Lung (tissue), 12 donors: ENCODE data around the gene KCNQ2. TPM values are rescaled to one million over a fixed set of nuclear protein-coding genes. Genes with fewer than 3 reads are reported as not detected.

Source experiments
- ATAC-seq: fragments of 200-7000 bp; cut with Tn5 transposase; one replicate; pipeline ENCODE4 v1.9.1; 2020; ENCODE audit warnings: moderate number of reproducible peaks; ENCODE audit not compliant: insufficient read depth, low FRiP score
- DNase-seq, 3 donors: peaks; one replicate each; pipeline ENCODE4 v3.0.0-alpha.2; 2013 to 2017
- H3K27ac ChIP-seq, 2 donors: one replicate each; pipeline ENCODE4 v1.5.1; 2013; ENCODE audit warnings: mild to moderate bottlenecking in 2 of 2, moderate library complexity in 2 of 2, control low read depth in 1 of 2, inconsistent platforms in 1 of 2, low read depth in 1 of 2, low read length in 1 of 2
- H3K27me3 ChIP-seq, 3 donors: one replicate each; pipeline ENCODE4 v1.5.1; 2013; ENCODE audit warnings: low read length in 2 of 3; ENCODE audit not compliant: control insufficient read depth in 3 of 3, insufficient read depth in 3 of 3
- H3K36me3 ChIP-seq, 4 donors: one replicate each; pipeline ENCODE4 v1.5.1; 2013; ENCODE audit warnings: low read length in 4 of 4, mild to moderate bottlenecking in 1 of 4, moderate library complexity in 1 of 4; ENCODE audit not compliant: control insufficient read depth in 4 of 4, insufficient read depth in 4 of 4
- H3K4me1 ChIP-seq, 5 donors: one replicate each; pipeline ENCODE4 v1.5.1; 2013; ENCODE audit warnings: low read length in 5 of 5, mild to moderate bottlenecking in 2 of 5, moderate library complexity in 1 of 5; ENCODE audit not compliant: control insufficient read depth in 5 of 5, insufficient read depth in 5 of 5
- H3K4me3 ChIP-seq: one replicate; pipeline ENCODE4 v1.5.1; 2013; ENCODE audit warnings: mild to moderate bottlenecking, control low read depth, moderate library complexity
- H3K9ac ChIP-seq, 2 donors: one replicate each; pipeline ENCODE4 v1.5.1; 2013; ENCODE audit warnings: low read length in 2 of 2, control low read depth in 1 of 2; ENCODE audit not compliant: insufficient read depth in 1 of 2
- H3K9me3 ChIP-seq, 4 donors: one replicate each; pipeline ENCODE4 v1.5.1; 2013; ENCODE audit warnings: low read length in 3 of 4, mild to moderate bottlenecking in 1 of 4, moderate library complexity in 1 of 4; ENCODE audit not compliant: control insufficient read depth in 4 of 4, insufficient read depth in 3 of 4
- CTCF ChIP-seq: IDR thresholded peaks from 2 replicates; pipeline ENCODE4 v1.5.1; 2012; ENCODE audit warnings: mild to moderate bottlenecking; ENCODE audit errors: control extremely low read depth, extremely low read depth
- WGBS, 2 donors: extraction: QIAGEN DNeasy Blood & Tissue Kit; methylation state at CpG; one replicate each; pipeline ENCODE4 v1.1.7; 2013; 5-methylcytosine and 5-hydroxymethylcytosine counted together
- polyA plus RNA-seq, 2 donors: library from polyadenylated mRNA; stranded (reverse); fragments of 200-250 nt; gene quantifications; one replicate each; pipeline ENCODE4 v1.2.1, GENCODE V29; 2013
- total RNA-seq, 2 donors: library from RNA; depleted of rRNA in 1 of 2; stranded (reverse); fragments of >200 nt in 1 of 2; gene quantifications; one replicate each; pipeline ENCODE4 v1.2.1, GENCODE V29; 2014 to 2021
- donor health status: control.
- donor health status: control.
- donor health status: Bipolar disorder and iron deficiency.
- donor health status: healthy.
- donor health status: DM: yes; HTN: yes; CAD: no.

Gene KCNQ2
- total and polyA plus RNA-seq, 4 donors = 0.18 to 6.8 (median 0.28) TPM; not detected in 1

GRCh38 chr20:63394069-63394919 lies 78.2 kb downstream of the KCNQ2 start:
- no peak for TF ChIP-seq CTCF
- H3K9ac ChIP-seq = no peak overlapping the region
- peak; percentile 73 to 84 (median 76) for DNase-seq
- H3K4me1 ChIP-seq = peaks cover 0 to 15% (median 0%) of the 10 kb centered on the region in 5 donors
- peaks cover 0 to 10% (median 0%) of the 10 kb centered on the region in 3 donors for H3K27me3 ChIP-seq
- no peaks in the 10 kb centered on the region for H3K36me3 ChIP-seq
- no peak for ATAC-seq
- peaks cover 0 to 12% (median 0%) of the 10 kb centered on the region in 4 donors for H3K9me3 ChIP-seq
- 24 to 25% methylated on average over 32 of the region's 32 CpGs for WGBS, 2 donors
- H3K4me3 ChIP-seq = no peak overlapping the region
- H3K27ac ChIP-seq = no peak overlapping the region

- Histone ChIP-seq H3K4me1 (peaks cover 0 to 15% (median 0%) of the 10 kb centered on the region in 5 donors), H3K4me3 (no peak overlapping the region), H3K27ac (no peak overlapping the region), H3K9ac (no peak overlapping the region), H3K36me3 (no peaks in the 10 kb centered on the region), H3K9me3 (peaks cover 0 to 12% (median 0%) of the 10 kb centered on the region in 4 donors), H3K27me3 (peaks cover 0 to 10% (median 0%) of the 10 kb centered on the region in 3 donors)
- ATAC-seq (no peak), DNase-seq (no peak)
- 77 to 90% methylated on average over 16 to 17 of the region's 17 CpGs for WGBS, 2 donors
- no peak for TF ChIP-seq CTCF
Observed at GRCh38 chr20:63393566-63393965, 78.9 kb downstream of the KCNQ2 start.

- H3K27me3 ChIP-seq = peaks cover 0 to 10% (median 0%) of the 10 kb centered on the region in 3 donors
- H3K9ac ChIP-seq = no peak overlapping the region
- peaks cover 0 to 15% (median 0%) of the 10 kb centered on the region in 5 donors for H3K4me1 ChIP-seq
- ATAC-seq (no peak), DNase-seq (no peak)
- peaks cover 0 to 16% (median 0%) of the 10 kb centered on the region in 4 donors for H3K9me3 ChIP-seq
- H3K27ac ChIP-seq = no peak overlapping the region
- TF ChIP-seq CTCF = no peak
- no peak overlapping the region for H3K4me3 ChIP-seq
- H3K36me3 ChIP-seq = no peaks in the 10 kb centered on the region
- 88 to 91% methylated on average over 15 to 17 of the region's 17 CpGs for WGBS, 2 donors
Observed at GRCh38 chr20:63392465-63393365, 79.7 kb downstream of the KCNQ2 start.
